Measurements from ENCODE around the gene NRN1. TPM values are rescaled to one million over a fixed set of nuclear protein-coding genes. Genes with fewer than 3 reads are reported as not detected.

The NRN1 gene
- total and polyA plus RNA-seq, 12 donors = 1.1 to 13.6 (median 5.4) TPM

GRCh38 chr6:6039946-6040509 lies 33.3 kb upstream of the NRN1 start:
- Histone ChIP-seq H3K27me3 (no peaks in the 10 kb centered on the region), H3K27ac (no peak overlapping the region), H3K36me3 (replicated peaks in 1 of 2) (no peaks in the 10 kb centered on the region), H3K4me1 (replicated peaks in 1 of 2) (no peaks in the 10 kb centered on the region), H3K4me3 (no peak overlapping the region), H3K9me3 (replicated peaks in 1 of 3) (no peaks in the 10 kb centered on the region)
- WGBS, 4 donors = 59 to 71% (median 65%) methylated on average over 3 of the region's 3 CpGs
- intact Hi-C loops (cut with DNase I) = no loop called here
- no peak for DNase-seq
- TF ChIP-seq CTCF (IDR thresholded peaks at IDR 0.05) (no peak), POLR2A (IDR thresholded peaks at IDR 0.05) (no peak)

GRCh38 chr6:6037179-6037578 lies 30.5 kb upstream of the NRN1 start:
- Histone ChIP-seq H3K27ac (no peak overlapping the region), H3K9me3 (replicated peaks in 1 of 3) (no peaks in the 10 kb centered on the region), H3K4me3 (no peak overlapping the region), H3K4me1 (replicated peaks in 1 of 2) (no peaks in the 10 kb centered on the region), H3K27me3 (no peaks in the 10 kb centered on the region), H3K36me3 (replicated peaks in 1 of 2) (no peaks in the 10 kb centered on the region)
- intact Hi-C loops (cut with DNase I) = no loop called here
- WGBS, 4 donors = 77 to 91% (median 86%) methylated on average over 4 of the region's 4 CpGs
- DNase-seq = no peak
- no peak for TF ChIP-seq POLR2A (IDR thresholded peaks at IDR 0.05)
- TF ChIP-seq CTCF (IDR thresholded peaks at IDR 0.05) = no peak

- 72 to 78% (median 73%) methylated on average over 4 of the region's 4 CpGs for WGBS, 4 donors
- intact Hi-C loops (cut with DNase I) = no loop called here
Observed at GRCh38 chr6:6033858-6034257, 27.1 kb upstream of the NRN1 start.

GRCh38 chr6:6026513-6027205 lies 19.9 kb upstream of the NRN1 start:
- Histone ChIP-seq H3K27ac (peak overlapping the region in 1 of 5 donors; percentile 55), H3K36me3 (replicated peaks in 1 of 2) (no peaks in the 10 kb centered on the region), H3K4me3 (no peak overlapping the region), H3K4me1 (replicated peaks in 1 of 2) (no peaks in the 10 kb centered on the region), H3K27me3 (peaks cover under 1% of the 10 kb centered on the region), H3K9me3 (replicated peaks in 1 of 3) (no peaks in the 10 kb centered on the region)
- WGBS, 4 donors = 60 to 79% (median 68%) methylated on average over 2 of the region's 2 CpGs
- DNase-seq = no peak
- no peak for TF ChIP-seq POLR2A (IDR thresholded peaks at IDR 0.05)
- TF ChIP-seq CTCF (IDR thresholded peaks at IDR 0.05) = no peak
- intact Hi-C loops (cut with DNase I) = no loop called here

More at GRCh38 chr6:6033858-6034257, 27.1 kb upstream of the NRN1 start:
- TF ChIP-seq CTCF (IDR thresholded peaks at IDR 0.05) (no peak), POLR2A (IDR thresholded peaks at IDR 0.05) (no peak)
- DNase-seq = no peak
- H3K27ac ChIP-seq = no peak overlapping the region
- no peaks in the 10 kb centered on the region for H3K9me3 ChIP-seq (replicated peaks in 1 of 3)
- H3K4me3 ChIP-seq = no peak overlapping the region
- H3K4me1 ChIP-seq (replicated peaks in 1 of 2) = no peaks in the 10 kb centered on the region
- no peaks in the 10 kb centered on the region for H3K27me3 ChIP-seq
- no peaks in the 10 kb centered on the region for H3K36me3 ChIP-seq (replicated peaks in 1 of 2)

All from adrenal gland (tissue), 12 donors.